Sigmoid colon (tissue), 4 donors: ENCODE results near the gene ASPRV1.

Experiments used
- EP300 ChIP-seq, 4 donors: sonication (generic); formaldehyde crosslinking; IDR thresholded peaks; one replicate each; pipeline ENCODE4 v1.6.1; 2017; ENCODE audit warnings: antibody characterized with exemption in 4 of 4
- POLR2A ChIP-seq, 2 donors: fragments of 450-650 bp; IDR thresholded peaks; one replicate each; pipeline ENCODE4 v1.6.1; 2016; ENCODE audit warnings: antibody characterized with exemption in 2 of 2, mild to moderate bottlenecking in 2 of 2, moderate library complexity in 2 of 2
- POLR2AphosphoS5 ChIP-seq, 4 donors: sonication (generic); formaldehyde crosslinking; IDR thresholded peaks; one replicate each; pipeline ENCODE4 v1.6.1; 2017; ENCODE audit warnings: antibody characterized with exemption in 4 of 4
- TF ChIP-seq, protein P1 (sequence below), 4 experiments: fragments of 450-650 bp in 3 of 4; fragments of 200-600 bp in 1 of 4; IDR thresholded peaks; one replicate each; pipeline ENCODE4 v1.5.1; 2016 to 2019; ENCODE audit warnings: antibody characterized with exemption in 4 of 4, mild to moderate bottlenecking in 3 of 4, moderate library complexity in 2 of 4

- TF ChIP-seq, protein P1, sequence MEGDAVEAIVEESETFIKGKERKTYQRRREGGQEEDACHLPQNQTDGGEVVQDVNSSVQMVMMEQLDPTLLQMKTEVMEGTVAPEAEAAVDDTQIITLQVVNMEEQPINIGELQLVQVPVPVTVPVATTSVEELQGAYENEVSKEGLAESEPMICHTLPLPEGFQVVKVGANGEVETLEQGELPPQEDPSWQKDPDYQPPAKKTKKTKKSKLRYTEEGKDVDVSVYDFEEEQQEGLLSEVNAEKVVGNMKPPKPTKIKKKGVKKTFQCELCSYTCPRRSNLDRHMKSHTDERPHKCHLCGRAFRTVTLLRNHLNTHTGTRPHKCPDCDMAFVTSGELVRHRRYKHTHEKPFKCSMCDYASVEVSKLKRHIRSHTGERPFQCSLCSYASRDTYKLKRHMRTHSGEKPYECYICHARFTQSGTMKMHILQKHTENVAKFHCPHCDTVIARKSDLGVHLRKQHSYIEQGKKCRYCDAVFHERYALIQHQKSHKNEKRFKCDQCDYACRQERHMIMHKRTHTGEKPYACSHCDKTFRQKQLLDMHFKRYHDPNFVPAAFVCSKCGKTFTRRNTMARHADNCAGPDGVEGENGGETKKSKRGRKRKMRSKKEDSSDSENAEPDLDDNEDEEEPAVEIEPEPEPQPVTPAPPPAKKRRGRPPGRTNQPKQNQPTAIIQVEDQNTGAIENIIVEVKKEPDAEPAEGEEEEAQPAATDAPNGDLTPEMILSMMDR (IDR thresholded peaks at IDR 0.05) = no peak
- peak; percentile 89 to 97 (median 93) for TF ChIP-seq POLR2AphosphoS5 (IDR thresholded peaks at IDR 0.05)
- peak; percentile 91 to 96 for TF ChIP-seq POLR2A (IDR thresholded peaks at IDR 0.05)
- no peak for TF ChIP-seq EP300 (IDR thresholded peaks at IDR 0.05)
Measured at GRCh38 chr2:69914950-69915945, 46.2 kb downstream of the ASPRV1 start, which contains the start of gene MXD1.
